HepG2 (cell line): ENCODE data around the gene LAMC1. TPM values are rescaled to one million over a fixed set of nuclear protein-coding genes. Genes with fewer than 3 reads are reported as not detected.

Experiments
- ATF3 ChIP-seq: sonication (generic); formaldehyde crosslinking; IDR thresholded peaks from 2 replicates; pipeline ENCODE4 v1.4.0; 2020; ENCODE audit warnings: missing genetic modification reagents
- FOSL1 ChIP-seq: sonication (generic); formaldehyde crosslinking; IDR thresholded peaks from 2 replicates; pipeline ENCODE4 v1.9.0; 2021; ENCODE audit warnings: missing genetic modification reagents, borderline replicate concordance
- GFI1 ChIP-seq: sonication (generic); formaldehyde crosslinking; IDR thresholded peaks from 2 replicates; pipeline ENCODE4 v1.5.0; 2020; ENCODE audit warnings: missing genetic modification reagents, mild to moderate bottlenecking, borderline replicate concordance
- JUNB ChIP-seq: sonication (generic); formaldehyde crosslinking; IDR thresholded peaks from 2 replicates; pipeline ENCODE4 v1.8.0; 2022; ENCODE audit warnings: missing genetic modification reagents, mild to moderate bottlenecking, borderline replicate concordance
- KIAA2018 ChIP-seq: sonication (generic); formaldehyde crosslinking; IDR thresholded peaks from 2 replicates; pipeline ENCODE4 v1.5.0; 2020; ENCODE audit warnings: mild to moderate bottlenecking, missing genetic modification reagents, borderline replicate concordance
- MTA1 ChIP-seq: sonication (generic); formaldehyde crosslinking; IDR thresholded peaks from 2 replicates; pipeline ENCODE4 v1.4.0; 2020; ENCODE audit warnings: missing genetic modification reagents, mild to moderate bottlenecking, borderline replicate concordance
- TARDBP ChIP-seq: sonication (generic); formaldehyde crosslinking; IDR thresholded peaks from 2 replicates; pipeline ENCODE4 v1.8.0; 2022; ENCODE audit warnings: mild to moderate bottlenecking, missing genetic modification reagents
- ZBTB10 ChIP-seq: sonication (generic); formaldehyde crosslinking; IDR thresholded peaks from 2 replicates; pipeline ENCODE4 v1.4.0; 2020; ENCODE audit warnings: missing genetic modification reagents, borderline replicate concordance
- ZFP37 ChIP-seq: sonication (generic); formaldehyde crosslinking; IDR thresholded peaks from 2 replicates; pipeline ENCODE4 v1.4.0; 2020; ENCODE audit warnings: missing genetic modification reagents, borderline replicate concordance
- ZFP62 ChIP-seq: sonication (generic); formaldehyde crosslinking; IDR thresholded peaks from 2 replicates; pipeline ENCODE4 v1.4.0; 2020; ENCODE audit warnings: missing genetic modification reagents
- ZNF101 ChIP-seq: sonication (generic); formaldehyde crosslinking; IDR thresholded peaks from 2 replicates; pipeline ENCODE4 v1.4.0; 2020; ENCODE audit warnings: mild to moderate bottlenecking, low read depth, missing genetic modification reagents, borderline replicate concordance
- ZNF331 ChIP-seq: sonication (generic); formaldehyde crosslinking; IDR thresholded peaks from 2 replicates; pipeline ENCODE4 v1.4.0; 2020; ENCODE audit warnings: missing genetic modification reagents
- ZNF589 ChIP-seq: sonication (generic); formaldehyde crosslinking; conservative IDR thresholded peaks from 2 replicates; pipeline ENCODE4 v1.8.0; 2022; ENCODE audit warnings: mild to moderate bottlenecking, moderate library complexity, missing genetic modification reagents
- ZNF678 ChIP-seq: sonication (generic); formaldehyde crosslinking; IDR thresholded peaks from 2 replicates; pipeline ENCODE4 v1.4.0; 2020; ENCODE audit warnings: mild to moderate bottlenecking, missing genetic modification reagents
- ZNF747 ChIP-seq: sonication (generic); formaldehyde crosslinking; IDR thresholded peaks from 2 replicates; pipeline ENCODE4 v1.8.1; 2023; ENCODE audit warnings: missing genetic modification reagents, mild to moderate bottlenecking, borderline replicate concordance
- ZNF773 ChIP-seq: sonication (generic); formaldehyde crosslinking; IDR thresholded peaks from 2 replicates; pipeline ENCODE4 v1.4.0; 2020; ENCODE audit warnings: missing genetic modification reagents, borderline replicate concordance
- ZNF816 ChIP-seq: sonication (generic); formaldehyde crosslinking; IDR thresholded peaks from 2 replicates; pipeline ENCODE4 v1.8.0; 2022; ENCODE audit warnings: missing genetic modification reagents, mild to moderate bottlenecking, borderline replicate concordance
- polyA plus RNA-seq, 8 experiments: library from polyadenylated mRNA; depleted of rRNA in 3 of 8; stranded (reverse) in 7 of 8; unstranded in 1 of 8; fragments of >200 nt; fragmentation: Illumina TruSeq in 4 of 8; extraction: Trizol in 4 of 8; gene quantifications; 2 replicates each; pipeline versions ENCODE4 v1.2.1 to v1.2.3, GENCODE V29; 2011 to 2016; ENCODE audit warnings: low read depth in 4 of 8, missing spikeins in 1 of 8, mixed read lengths in 1 of 8; ENCODE audit not compliant: insufficient read depth in 1 of 8
- total RNA-seq, 5 experiments: library from RNA; depleted of rRNA; stranded (reverse); fragments of >200 nt; fragmentation: Illumina TruSeq; extraction: Trizol; gene quantifications; 2 replicates each; pipeline ENCODE4 v1.2.3, GENCODE V29; 2016; ENCODE audit warnings: low read depth in 1 of 5

LAMC1 gene
- total and polyA plus RNA-seq, 2 of the 13 experiments (the other 11 are each of a cell fraction or from before 2014, with no cell fraction given), result 58.5 to 137 TPM

- 0 out of 2 replicates have a peak, but pooled peaks have one; percentile 62 for TF ChIP-seq ZNF816 (CRISPR knock-in tag)
- TF ChIP-seq KIAA2018, result no peak
- 0 out of 2 replicates have a peak, but pooled peaks have one; percentile 56 for TF ChIP-seq ZFP37 (CRISPR knock-in tag)
- 0 out of 2 replicates have a peak, but pooled peaks have one; percentile 11 for TF ChIP-seq FOSL1 (CRISPR knock-in tag)
- TF ChIP-seq ZNF331 (CRISPR knock-in tag), result peak; percentile 40; the same call in 1 of the 2 replicates
- no peak for TF ChIP-seq ZNF773 (CRISPR knock-in tag)
- TF ChIP-seq ZNF589 (CRISPR knock-in tag), result no peak
- 0 out of 2 replicates have a peak, but pooled peaks have one; percentile 75 for TF ChIP-seq ZFP62 (CRISPR knock-in tag)
- no peak for TF ChIP-seq JUNB (CRISPR knock-in tag)
- TF ChIP-seq ATF3 (CRISPR knock-in tag), result peak; percentile 45; the same call in 1 of the 2 replicates
- 0 out of 2 replicates have a peak, but pooled peaks have one; percentile 24 for TF ChIP-seq ZNF101 (CRISPR knock-in tag)
- no peak for TF ChIP-seq ZNF747 (CRISPR knock-in tag)
- no peak for TF ChIP-seq TARDBP (CRISPR knock-in tag)
- TF ChIP-seq MTA1 (CRISPR knock-in tag), result peak; percentile 72; the same call in 1 of the 2 replicates
- TF ChIP-seq ZBTB10 (CRISPR knock-in tag), result peak; percentile 80; the same call in 1 of the 2 replicates
- no peak for TF ChIP-seq GFI1 (CRISPR knock-in tag)
- TF ChIP-seq ZNF678 (CRISPR knock-in tag), result no peak
Measured at GRCh38 chr1:183023601-183024316, 539 bp downstream of the LAMC1 start (continued).
